HG02970 (cell line): Measurements from ENCODE around the gene PARP14.

Experiments used
- ATAC-seq: cut with Tn5 transposase; IDR thresholded peaks from one replicate; pipeline ENCODE4 v1.9.1; 2021; ENCODE audit warnings: mild to moderate bottlenecking, moderate library complexity, moderate number of reproducible peaks; ENCODE audit not compliant: unreplicated experiment, low FRiP score

Gene PARP14

GRCh38 chr3:122767540-122768372, 87.1 kb downstream of the PARP14 start:
- ATAC-seq: no peak

DNA sequence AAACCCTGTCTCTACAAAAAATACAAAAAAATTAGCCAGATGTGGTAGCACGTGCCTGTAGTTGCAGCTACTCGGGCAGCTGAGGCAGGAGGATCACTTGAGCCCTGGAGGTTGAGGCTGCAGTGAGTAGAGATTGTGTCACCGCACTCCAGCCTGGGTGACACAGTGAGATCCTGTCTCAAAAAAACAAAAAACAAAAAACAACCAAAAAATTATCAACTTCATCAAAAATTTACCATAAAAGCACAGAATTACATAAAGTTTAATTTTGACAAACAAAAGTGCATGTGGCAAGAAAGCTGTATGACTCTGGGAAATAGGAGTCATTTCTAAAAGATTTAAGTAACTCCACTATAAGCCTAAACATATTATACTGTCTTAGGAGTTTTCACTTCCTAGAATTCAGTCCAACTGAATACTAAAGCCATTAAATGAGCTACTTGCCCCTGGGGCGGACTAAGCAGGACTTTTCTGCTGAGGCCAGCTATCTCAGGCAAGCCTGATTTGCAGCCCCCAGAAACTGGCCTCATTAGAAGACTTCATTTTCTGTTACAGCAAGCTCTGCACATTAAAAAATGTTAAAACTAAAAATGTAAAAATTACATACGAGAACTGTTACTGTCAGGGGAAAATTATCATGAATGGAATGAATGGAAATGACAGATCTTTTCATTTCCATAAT, 90.0 kb downstream of the PARP14 start:
- no peak for ATAC-seq

- ATAC-seq: no peak
Measured at GRCh38 chr3:122772827-122773226, 92.2 kb downstream of the PARP14 start.

DNA sequence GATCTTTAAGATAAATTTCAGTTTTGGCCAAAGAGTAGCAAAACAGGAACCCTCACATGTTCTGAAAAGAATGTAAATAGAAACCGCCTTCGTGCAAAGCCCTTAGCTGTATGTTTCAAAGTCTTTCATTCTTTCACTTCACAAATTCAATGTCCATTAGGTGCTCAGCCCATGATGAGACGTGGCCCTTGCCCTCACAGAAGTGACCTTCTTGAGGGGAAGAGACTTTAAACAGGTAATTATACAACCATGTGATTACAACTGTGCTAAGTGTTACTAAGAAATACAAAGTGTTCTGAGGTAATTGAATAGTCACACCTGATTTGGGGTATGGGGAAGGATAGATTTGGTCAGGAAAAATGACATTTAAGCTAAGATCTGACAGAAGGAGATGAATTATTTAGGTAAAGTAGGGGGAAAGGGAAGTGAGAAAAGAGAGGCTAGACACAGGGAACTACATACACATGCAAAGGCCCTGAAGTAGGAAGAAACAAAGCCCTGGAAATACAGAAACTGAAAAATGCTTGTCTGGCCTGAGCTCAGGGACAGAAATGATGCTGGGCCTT, 93.4 kb downstream of the PARP14 start:
- ATAC-seq: no peak

DNA sequence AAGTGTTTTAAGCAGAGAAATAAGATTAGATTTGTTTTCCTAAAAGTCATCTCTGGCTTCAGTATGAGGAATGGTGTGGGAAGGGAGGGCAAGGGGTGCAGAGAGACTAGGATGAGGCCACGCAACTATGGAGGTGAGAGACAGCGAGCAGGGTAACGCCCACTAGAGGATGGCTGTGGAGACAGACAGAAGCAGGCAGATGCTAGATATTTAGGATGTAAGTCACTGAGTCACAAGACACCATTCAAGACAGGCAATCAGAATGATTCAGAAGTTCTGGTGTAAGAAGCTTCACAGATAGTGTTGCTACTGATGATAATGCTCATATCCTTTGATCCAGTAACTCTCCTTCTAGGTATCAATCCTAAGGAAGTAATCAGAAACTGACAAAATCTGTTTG, 93.9 kb downstream of the PARP14 start:
- no peak for ATAC-seq

DNA sequence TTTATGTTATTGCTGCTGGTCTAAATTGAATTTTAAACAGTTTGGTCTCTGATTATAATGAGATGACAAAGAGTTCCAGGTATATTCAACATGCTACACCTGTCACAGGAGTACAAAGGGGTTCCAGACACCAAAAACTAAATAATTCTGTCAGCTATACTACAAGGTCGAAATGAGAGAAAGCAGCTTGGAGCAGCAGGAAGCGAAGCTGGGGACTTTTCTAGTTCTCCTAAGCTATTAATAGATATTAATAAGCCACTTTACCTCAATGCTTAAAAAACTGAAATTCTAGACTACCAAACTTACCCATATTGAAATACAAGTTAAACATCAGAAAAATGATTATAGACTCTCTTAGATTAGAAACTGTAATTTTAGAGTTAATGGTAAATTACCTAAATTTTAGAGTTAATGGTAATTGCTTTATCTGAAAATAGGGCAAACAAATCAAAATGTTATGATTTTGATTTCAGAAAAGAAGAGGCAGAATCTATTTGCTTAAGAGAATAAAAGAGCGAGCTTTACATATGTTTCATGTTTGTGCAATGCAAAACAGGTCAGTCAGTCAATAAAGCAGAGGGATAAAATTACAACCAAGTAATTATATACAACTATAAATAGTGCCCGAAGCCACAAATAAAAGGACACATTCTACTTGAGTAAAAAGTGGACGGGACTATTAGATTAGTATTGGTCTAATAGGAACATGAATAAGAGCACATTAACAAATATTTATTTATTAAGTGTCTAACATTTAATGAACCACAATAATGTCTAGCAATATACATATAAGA, 96.2 kb downstream of the PARP14 start:
- no peak for ATAC-seq

GRCh38 chr3:122777563-122777962, 96.9 kb downstream of the PARP14 start:
- no peak for ATAC-seq
